GM12872 (cell line): ENCODE results near the gene CELF2.

ENCODE experiments used
- CTCF ChIP-seq: IDR thresholded peaks from 3 replicates; pipeline ENCODE4 v1.5.1; 2011; ENCODE audit warnings: low read depth, mild to moderate bottlenecking, low read length, moderate library complexity; ENCODE audit not compliant: insufficient read depth

Gene CELF2

GRCh38 chr10:11140963-11141362, 123.3 kb downstream of the CELF2 start:
- no peak for TF ChIP-seq CTCF

- TF ChIP-seq CTCF: no peak
Measured at GRCh38 chr10:11141571-11142091, 124.0 kb downstream of the CELF2 start.

GRCh38 chr10:11142777-11143176, 125.1 kb downstream of the CELF2 start:
- peak; percentile 37; the same call in 2 of the 3 replicates for TF ChIP-seq CTCF

- TF ChIP-seq CTCF: no peak
Measured at GRCh38 chr10:11143242-11143641, 125.6 kb downstream of the CELF2 start.

GRCh38 chr10:11144626-11145494, 127.2 kb downstream of the CELF2 start:
- TF ChIP-seq CTCF: no peak

GRCh38 chr10:11145495-11145855, 127.8 kb downstream of the CELF2 start:
- TF ChIP-seq CTCF: no peak

GRCh38 chr10:11146402-11147171, 128.9 kb downstream of the CELF2 start:
- TF ChIP-seq CTCF: no peak
